GM12873 (cell line): ENCODE measurements around the gene MBNL2.

Source experiments
- CTCF ChIP-seq: IDR thresholded peaks from 2 replicates; pipeline ENCODE4 v1.5.1; 2012; ENCODE audit warnings: low read depth, mild to moderate bottlenecking, moderate library complexity, low read length, control low read depth; ENCODE audit not compliant: insufficient read depth; ENCODE audit errors: missing control alignments

The MBNL2 gene

GRCh38 chr13:97327086-97327485 lies 105.0 kb downstream of the MBNL2 start:
- no peak for TF ChIP-seq CTCF

GRCh38 chr13:97327506-97328221 lies 105.5 kb downstream of the MBNL2 start:
- no peak for TF ChIP-seq CTCF

GRCh38 chr13:97328222-97328790 lies 106.2 kb downstream of the MBNL2 start:
- TF ChIP-seq CTCF: no peak

GRCh38 chr13:97329331-97329730 lies 107.2 kb downstream of the MBNL2 start:
- TF ChIP-seq CTCF: no peak

GRCh38 chr13:97330448-97330847 lies 108.3 kb downstream of the MBNL2 start:
- TF ChIP-seq CTCF: no peak

- no peak for TF ChIP-seq CTCF
These were observed 110.6 kb downstream of the MBNL2 start for GRCh38 chr13:97332742-97333141.

- no peak for TF ChIP-seq CTCF
These were observed 111.8 kb downstream of the MBNL2 start for GRCh38 chr13:97333983-97334382.
